HUDEP-2 (cell line): ENCODE measurements around the gene PRR22.

ENCODE experiments used
- DNase-seq, 76 experiments: peaks; one replicate each; lab custom pipeline; 2025; ENCODE audit not compliant: unreplicated experiment in 76 of 76; lab: John Stamatoyannopoulos, UW

The PRR22 gene

DNA sequence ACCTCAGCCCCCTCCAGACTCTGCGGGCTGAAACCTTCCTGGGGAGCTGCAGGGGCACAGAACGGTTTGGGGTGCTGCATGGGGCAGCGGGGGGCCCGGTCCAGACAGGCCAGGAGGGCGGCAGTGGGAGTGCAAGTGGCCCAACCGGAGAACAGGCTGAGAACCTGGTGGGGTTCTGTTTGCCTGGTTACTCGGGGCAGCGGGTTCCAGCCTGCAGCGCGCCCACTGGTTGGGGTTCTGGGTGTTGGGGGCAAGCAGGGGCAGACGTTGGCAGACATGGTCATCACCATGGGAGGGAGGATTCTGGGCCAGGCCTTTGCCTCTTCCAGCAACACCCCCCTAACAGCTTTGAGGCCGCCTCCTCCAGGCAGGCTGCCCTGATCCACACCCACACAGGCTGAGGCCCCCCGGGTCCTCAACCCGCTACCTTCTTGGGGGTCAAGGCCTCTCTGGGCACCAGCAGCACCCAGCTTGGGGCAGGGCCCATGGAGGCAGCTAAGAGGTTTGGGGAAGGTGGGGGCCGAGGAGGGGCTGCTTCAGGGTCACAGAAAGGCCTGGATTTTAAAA is at the start of gene PRR22:
PRR22 (minus strand) TSS at position 166 of the 567 bp plus-strand sequence; CDS start at position 80, 86 bp downstream.
- no peak for DNase-seq

DNA sequence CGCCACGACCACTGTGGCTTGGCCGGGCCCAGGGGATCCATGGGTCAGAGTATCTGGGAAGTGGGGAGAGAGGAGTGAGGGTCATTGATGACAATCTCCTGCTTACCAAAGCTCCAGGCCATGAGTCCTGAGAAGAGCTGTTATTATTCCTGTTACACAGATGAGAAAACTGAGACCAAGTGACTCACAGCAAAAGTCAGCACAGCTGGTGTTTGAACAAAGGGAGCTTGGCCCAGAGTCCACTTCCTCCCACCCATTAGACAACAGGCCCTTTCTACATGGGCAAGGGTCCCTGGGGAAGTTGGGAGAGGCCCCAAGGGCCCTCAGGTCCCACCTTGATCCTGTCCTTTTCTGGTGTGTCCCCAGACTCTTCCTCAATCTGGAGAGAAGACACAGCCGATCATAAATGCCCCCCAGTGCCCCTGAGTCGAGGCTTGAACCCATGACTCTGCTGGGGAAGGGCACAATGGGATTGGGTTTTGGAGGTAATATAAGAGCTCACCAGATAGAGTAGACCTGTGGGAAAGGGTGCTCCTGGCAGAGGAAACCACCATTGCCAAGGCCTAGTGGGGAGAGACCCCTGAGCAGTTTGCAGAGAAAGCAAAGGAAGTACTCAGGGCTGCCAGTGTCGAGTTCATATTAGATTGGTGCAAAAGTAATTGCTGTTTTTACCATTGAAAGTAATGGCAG is 48.1 kb upstream of the PRR22 start:
- no peak for DNase-seq

DNA sequence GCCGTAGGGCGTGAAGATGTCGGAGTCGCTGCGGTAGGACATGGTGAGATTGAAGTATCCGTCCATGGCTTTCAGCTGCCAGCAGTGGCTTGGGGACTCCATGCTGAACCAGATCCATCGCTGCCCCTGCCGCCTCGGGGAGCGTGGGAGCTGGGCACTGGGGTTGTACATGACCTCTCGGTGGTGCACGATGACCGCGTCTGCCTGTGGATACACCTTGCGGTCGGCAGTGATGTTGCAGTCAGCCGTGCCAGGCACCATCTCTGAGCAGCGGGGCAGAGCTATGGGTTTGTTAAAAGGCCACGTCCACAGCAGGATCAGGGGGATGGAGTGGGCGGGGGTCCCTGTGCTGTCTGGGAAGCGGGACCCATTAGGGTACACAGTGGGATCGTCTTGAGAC is 47.5 kb upstream of the PRR22 start:
- DNase-seq, result no peak

DNA sequence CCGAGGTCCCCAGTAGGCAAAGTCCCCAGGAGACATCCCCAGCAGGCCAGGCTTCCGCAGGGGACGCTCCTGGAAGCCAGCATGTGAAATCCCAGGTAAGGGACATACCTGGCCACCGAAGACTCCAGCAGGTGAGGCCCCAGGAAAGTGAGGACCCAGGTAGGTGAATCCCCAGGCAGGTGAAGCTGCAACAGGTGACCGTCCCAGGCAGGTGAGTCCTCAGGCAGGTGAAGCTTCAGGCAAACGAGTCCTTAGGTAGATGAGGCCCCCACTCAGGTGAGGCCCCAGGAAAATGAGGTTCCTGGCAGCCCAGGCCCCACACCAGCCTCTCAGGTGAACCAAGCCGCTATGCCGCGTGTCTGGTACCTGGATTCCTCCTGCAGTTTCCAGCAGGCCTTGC is 46.6 kb upstream of the PRR22 start:
- DNase-seq, result no peak

DNA sequence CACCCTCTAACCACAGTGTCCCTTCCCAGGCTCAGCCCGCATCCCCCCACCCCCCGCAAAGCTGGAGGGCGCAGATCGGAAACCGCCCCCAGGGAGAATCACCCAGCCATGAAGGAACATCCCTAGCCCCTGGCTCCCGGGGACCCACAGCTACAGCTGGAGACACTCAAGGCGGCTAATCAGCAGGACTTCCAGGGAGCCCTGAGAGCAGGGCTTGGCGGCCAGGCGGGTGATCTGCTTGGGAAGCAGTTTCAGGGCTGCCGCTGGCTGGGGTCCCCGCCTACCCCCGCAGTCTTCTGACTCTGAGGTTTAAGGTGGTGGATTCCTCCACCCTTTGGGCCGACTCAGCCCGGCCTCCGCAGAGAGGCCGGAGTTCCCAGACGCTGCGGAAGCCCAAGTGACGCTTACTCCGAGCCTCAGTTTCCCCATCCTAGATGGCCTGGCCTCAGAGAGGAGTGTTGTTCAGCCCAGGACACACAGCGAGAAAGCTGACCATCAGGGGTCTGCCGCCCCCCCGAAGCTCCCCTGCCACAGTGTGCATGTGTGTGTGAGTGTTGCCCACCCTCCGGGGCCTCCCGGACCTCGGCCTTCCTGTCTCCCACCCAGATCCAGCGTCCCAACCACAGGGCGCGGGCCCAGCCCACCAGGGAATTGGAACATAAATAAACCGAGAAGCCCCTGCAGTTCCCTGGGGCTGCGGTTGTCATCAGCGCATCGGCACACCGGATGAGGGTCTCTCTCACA is 45.2 kb upstream of the PRR22 start:
- DNase-seq, result no peak

DNA sequence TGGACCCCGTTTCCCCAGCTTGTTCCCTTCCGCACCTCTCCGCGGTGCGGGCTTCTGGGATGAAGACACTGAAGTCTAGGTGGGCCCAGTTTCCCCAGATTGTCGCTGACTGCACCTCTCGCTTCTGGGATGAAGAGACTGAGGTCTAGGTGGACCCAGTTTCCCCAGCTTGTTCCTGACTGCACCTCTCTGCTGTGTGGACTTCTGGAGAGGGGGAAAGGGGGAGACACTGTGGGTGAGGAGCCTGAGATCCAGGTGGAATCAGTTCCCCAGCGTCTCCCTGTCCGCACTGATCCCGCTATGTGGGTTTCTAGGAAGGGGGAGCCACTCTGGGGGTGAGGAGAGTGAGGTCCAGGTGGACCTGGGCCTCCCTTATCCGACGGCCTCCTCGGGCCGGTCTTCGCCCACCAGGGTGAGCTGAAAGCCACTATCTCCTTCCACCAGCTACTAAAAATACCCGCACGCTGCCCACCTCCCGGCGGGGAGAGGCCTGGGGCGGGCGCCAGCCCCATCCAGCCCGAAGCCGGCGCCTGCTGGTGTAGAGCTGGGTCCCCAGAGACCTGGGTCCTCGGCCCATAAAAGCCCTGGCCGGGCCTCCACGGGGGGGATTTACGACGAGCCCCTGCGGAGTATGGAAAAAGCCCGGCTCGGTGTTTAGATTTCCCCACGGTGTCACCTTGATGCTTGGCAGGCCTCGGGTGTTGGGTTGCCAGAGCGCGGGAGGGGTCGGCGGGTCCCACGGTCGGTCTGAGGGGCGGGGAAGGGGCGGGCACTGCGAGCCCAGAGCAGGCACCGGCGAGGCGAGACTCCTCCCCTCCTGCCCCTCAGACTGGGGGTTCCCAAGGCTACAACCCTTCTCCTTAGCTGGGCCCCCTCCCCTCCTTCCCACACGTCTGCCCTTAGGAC is 44.4 kb upstream of the PRR22 start:
- peak in 36 of 76 experiments; percentile 14 to 82 (median 38) for DNase-seq

DNA sequence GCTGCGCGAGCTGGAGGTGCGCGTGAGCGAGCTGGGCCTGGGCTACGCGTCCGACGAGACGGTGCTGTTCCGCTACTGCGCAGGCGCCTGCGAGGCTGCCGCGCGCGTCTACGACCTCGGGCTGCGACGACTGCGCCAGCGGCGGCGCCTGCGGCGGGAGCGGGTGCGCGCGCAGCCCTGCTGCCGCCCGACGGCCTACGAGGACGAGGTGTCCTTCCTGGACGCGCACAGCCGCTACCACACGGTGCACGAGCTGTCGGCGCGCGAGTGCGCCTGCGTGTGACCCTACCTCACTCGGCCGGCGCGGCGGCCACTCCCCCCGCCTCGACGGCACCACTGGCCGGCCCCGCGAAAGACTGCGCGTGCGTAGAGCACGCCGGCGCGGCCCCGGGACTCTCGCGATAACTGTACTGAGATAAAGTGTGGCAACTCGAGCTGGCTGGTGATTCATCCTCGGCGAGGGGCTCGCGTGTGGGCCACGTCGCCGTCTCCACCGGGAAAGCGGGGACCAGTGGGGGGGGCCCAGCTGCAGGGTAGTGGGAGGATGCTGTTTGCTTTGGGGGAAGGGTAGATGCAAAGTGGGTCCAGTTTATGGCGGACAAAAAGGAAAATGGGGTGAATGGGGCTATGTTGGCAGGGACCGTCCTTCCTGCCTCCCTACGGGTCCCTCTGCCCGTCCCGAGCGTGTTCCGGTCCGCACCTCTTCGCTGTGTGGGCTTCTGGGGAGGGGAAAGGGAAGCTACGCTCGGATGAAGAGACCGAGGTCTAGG is 43.5 kb upstream of the PRR22 start:
- peak in 75 of 76 experiments; percentile 68 to 98 (median 93) for DNase-seq

DNA sequence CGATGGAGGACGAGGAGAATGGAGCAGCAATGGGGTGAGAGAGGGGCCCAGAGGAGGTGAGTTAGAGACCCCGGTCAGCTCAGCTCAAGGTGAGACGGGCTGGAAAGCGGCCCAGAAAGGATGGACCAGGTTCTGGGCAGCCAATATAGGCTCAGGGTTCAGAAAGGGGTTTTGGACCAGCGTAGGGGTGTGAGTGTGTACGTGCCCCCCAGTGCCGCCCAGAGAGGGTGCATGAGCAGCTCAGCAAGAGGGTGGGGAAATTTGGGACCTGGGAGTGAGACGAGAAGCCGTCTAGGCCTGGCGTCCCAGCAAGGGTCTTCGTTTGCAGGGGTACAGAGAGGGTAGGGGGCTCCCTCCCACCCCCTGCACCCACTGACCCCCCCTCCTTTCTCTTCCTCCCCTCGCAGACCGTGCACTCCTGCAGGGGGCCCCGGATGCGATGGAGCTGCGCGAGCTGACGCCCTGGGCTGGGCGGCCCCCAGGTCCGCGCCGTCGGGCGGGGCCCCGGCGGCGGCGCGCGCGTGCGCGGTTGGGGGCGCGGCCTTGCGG is 42.9 kb upstream of the PRR22 start:
- no peak for DNase-seq

DNA sequence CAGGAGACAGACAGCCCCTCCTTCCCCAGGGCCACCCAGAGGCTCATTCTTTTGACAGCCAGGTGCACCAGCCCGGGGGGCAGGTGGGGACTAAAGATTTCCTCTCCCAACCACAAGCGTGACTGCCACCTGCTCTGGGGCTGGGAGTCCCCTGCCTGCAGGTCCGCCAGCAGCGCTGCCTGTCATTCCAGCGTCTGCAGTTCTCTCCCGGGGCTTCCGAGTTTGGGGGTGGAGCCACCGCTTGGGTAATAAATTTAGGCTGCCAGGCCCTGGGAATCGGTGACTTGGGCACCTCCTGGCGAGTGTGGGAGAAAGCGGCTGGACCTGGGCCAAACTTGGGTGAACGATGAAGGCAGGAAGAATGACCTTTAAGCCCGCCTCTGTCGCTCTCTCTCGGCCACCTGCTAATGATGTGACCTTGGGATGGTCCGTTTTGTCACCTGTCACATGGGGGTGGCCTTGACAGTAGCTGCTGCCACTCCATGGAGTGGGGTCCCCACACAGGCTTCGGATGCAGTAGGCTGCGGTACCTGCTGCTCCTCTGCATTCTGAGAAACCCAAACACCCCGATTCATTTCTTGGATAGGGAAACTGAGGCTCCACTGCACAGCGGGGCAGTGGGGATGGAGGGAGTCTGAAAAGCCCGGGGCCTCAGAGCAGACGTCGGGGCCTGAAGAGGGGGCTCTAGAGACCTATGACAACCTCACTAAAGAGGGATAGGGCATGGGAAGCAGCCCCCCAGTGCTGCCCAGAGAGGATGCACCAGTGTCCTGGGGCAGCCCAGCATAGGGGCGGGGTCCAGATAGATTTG is 42.2 kb upstream of the PRR22 start:
- DNase-seq, result peak in 44 of 76 experiments; percentile 10 to 61 (median 38)

DNA sequence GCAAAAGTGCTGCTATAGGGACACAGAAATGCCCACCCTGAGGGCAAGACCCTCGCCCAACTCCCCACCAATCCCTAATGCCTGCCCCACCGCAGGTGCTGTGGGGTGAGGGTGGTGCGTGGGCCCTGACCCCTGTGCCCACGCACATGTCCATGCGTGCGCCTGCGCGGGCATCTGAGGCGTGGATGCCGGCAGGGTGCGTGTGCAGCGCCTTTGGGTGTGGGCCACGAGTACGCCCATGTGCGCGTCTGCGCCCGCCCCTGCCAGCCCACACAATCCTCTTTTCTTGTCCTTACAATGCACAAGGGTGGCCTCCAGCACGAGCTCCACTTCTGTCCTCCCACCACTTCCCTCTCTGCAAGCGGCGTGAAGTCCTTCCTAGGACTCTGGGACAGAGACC is 40.6 kb upstream of the PRR22 start:
- no peak for DNase-seq

DNA sequence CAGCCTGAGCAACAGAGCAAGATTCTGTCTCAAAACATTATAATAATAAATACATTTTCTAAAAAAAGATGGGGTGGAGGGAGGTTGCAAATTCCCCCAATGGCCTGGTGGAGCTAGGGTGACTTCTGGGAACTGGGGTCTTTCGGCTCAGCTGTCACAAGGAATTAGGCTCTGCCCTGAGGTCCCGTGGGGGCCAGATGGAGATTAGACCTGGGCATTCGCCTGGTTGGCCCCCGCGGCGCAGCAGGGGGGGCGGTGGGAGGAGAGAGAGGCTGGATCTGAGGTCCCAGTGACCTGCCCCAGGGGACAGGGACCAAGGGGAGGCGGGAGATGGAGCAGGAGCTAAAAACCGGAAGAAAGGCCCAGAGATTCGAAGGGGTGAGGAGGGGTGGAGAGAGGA is 40.2 kb upstream of the PRR22 start:
- DNase-seq, result no peak

DNA sequence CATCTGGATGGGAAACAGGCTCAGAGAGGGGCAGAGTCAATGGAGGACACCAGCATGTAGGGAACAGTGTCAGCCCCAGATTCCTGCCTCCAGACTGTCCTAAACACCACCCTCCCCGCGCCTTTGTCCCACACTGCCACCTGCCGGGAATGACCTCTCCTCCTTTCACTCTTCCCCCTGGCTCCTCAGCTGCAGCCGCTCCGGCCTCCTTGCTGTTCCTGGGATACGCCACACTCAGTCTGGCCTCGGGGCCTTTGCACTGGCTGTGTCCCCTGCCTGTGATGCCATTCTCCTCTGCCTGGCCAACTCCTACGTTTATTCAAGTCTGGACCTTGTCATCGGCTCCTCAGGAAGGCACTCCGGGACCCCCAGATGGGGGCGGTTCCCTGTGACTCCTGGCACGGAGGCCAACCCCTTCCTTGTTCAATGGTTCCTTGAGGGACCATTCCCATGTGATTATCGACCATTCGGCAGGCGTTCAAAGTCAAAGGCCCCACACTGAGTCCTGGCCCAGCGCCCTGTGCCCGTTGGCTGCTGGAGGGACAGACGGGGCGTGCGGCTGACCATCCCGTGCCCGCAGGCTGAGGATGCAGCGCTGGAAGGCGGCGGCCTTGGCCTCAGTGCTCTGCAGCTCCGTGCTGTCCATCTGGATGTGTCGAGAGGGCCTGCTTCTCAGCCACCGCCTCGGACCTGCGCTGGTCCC is 39.2 kb upstream of the PRR22 start:
- peak in 43 of 76 experiments; percentile 11 to 68 (median 41) for DNase-seq

DNA sequence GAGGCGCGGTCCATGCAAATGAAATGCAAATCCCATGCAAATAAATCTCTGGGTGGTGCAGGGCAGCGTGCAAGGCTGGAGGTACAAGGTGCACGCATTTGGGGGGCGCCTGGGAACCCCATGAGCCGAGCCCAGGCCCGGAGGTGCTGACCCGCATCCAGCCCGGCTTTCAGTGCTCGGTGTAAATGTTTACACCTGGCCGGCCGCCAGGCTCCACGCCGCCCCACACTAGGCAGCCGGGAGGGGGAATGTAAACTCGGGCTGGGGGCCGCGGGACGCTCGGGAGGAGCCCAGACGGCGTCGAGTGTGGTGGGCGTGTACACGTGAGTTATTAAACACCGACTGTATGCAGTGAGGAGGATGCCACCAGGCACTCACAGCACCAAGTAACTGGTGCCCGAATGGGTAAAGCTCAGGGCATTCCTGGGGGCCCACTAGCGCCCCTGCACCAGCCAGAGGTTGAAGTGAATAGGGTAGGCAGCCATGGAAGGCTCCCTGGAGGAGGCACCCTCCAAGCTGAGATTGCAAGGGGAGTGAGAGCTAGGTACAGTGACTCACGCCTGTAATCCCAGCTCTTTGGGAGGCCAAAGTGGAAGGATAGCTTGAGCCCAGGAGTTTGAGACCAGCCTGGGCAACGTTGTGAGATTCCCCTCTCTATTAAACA is 37.8 kb upstream of the PRR22 start:
- no peak for DNase-seq

DNA sequence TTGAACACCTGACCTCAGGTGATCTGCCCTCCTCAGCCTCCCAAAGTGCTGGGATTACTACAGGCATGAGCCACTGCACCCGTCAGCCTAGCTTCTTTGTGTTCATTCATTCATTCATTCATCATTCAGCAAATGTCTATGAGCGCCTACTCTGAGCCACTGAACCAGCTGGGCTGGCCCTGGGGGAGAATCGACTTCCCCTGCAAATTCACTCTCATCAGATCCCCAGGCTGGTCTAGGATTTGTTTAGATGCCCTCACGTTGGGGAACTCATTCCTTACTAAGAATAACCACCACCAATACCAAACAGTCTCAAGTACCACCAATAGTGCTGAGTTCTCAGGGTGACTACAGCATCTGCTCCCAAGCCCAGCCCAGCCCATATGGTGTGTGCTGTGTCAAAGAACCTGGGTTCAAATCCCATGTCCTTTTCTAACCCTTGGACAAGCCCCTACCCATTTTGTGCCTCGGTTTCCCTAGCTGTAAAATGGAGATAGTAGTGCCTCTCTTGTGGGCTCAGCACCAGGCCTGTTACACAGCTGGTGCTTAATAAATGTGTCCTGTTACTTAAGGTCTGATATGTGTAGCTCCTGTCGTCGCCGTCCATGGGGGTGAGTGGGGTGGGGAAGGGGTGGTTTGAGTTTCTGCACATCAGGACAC is 37.1 kb upstream of the PRR22 start:
- no peak for DNase-seq

DNA sequence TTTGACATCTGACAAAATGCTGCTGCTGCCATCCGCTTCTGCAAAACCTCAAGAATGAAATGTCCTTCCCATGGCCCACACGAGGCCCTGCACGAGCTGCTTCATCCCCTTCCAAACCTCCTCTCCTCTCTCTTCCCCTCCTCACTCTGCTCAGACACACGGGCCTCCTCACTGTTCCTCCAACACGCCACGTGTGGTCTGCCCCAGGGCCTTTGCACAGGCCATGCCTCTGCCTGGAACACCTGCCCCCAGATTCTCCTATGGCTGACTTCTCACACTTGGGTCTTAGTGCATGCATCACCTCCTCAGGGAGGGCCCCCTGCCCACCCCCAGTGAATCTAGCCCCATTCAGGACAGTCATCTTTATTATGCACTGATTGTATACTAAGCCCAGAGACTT is 36.2 kb upstream of the PRR22 start:
- no peak for DNase-seq

DNA sequence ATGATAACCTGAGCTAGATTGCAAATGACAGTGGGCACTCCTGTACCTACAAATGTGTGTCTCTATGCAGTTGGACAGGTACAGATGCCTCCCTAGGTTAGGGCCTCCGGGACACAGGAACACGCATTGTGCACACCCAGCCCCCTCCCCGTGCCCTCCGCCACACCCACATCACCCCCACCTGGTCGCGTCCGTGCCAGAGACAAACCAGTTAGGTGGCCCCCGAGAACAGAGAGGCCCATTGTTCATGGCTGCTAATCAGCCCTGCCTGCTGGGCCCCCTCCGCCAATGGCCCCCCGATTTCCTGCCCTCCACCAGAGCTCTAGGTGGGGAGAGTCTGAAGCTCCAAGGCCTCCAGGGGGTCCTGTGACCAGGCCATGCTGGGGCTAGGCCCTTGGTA is 34.0 kb upstream of the PRR22 start:
- no peak for DNase-seq

DNA sequence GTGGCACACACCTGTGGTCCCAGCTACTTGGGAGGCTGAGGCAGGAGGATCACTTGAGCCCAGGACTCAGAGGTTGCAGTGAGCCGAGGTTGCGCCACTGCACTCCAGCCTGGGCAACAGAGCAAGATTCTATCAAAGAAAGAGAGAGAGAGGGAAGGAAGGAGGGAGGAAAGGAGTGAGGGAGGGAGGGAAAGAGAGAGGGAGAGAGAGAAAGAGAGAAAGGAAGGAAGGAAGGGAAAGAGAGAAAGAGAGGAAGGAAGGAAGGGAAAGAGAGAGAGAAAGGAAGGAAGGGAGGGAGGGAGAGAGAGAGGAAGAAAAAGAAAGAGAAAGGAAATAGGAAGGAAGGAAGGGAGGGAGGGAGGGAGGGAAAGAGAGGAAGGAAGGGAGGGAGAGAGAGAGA is 32.7 kb upstream of the PRR22 start:
- DNase-seq, result no peak
